ENCODE data around the gene VIT.

The VIT gene

GRCh38 chr2:36756438-36756837 lies 59.9 kb downstream of the VIT start:
- DNase-seq (ENCODE audit: low read depth in 1 of 2, low spot score in 1 of 2), result no peak

GRCh38 chr2:36762764-36763490 lies 66.4 kb downstream of the VIT start:
- DNase-seq (ENCODE audit: low read depth in 1 of 2, low spot score in 1 of 2), result no peak

GRCh38 chr2:36769106-36769505 lies 72.6 kb downstream of the VIT start:
- DNase-seq (ENCODE audit: low read depth in 1 of 2, low spot score in 1 of 2), result no peak

DNA sequence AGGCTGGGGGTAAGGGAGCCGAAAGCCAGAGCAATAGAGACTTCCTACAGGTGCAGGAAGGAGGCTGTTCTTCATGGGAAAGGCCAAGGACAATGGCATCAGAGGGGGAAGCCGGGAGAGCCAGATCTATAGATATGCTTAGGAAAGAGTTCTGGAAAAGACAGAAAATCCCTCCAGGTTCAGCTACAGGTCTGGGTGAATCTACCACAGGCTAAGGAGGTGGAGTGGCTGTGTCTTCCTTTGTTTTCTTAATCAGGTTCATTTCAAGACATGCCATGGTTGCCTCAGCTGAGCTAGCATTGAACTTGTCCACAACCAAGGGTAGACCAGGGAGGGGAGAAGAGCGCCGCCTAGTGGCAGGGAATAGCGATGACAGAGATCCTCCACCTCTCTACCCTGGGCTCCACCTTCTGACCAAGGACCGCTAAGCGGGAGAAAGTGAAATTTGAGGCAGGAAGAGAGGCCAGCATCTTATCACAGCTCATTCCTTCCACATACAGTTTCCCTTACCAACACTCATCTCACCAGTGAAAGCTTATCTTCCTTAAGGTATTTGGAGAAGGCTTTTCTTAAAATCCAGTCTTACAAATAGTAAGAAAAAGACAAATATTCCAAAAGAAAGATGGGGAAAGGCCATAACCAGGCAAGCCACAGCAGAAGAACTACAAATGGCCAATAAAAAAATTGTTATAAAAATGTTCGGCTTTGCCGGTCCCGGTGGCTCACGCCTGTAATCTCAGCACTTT lies 74.2 kb downstream of the VIT start:
- DNase-seq (ENCODE audit: low read depth in 1 of 2, low spot score in 1 of 2), result peak in 1 of 2 donors; percentile 11

- no peak for DNase-seq (ENCODE audit: low read depth in 1 of 2, low spot score in 1 of 2)
These were observed 75.2 kb downstream of the VIT start for GRCh38 chr2:36771671-36772070.

DNA sequence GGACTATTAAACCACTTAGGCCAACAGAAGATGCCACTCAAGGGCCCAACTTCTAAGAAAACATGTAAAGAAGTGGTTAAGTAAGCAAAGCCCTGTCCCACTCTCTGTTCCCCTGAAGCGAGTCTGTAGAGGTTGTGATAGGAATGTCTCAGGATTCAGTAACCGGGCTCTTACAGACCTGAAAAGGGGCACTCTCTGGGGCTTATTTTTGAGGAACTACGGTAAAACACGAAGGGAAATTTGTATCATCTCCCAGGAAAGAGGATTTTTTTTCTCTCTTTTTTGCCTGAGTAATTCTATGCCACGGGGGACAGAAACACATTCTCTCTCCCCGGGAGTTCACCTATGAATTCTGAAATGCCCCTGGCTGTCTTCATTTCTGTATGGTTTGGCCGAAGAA lies 77.4 kb downstream of the VIT start:
- DNase-seq (ENCODE audit: low read depth in 1 of 2, low spot score in 1 of 2), result no peak

DNA sequence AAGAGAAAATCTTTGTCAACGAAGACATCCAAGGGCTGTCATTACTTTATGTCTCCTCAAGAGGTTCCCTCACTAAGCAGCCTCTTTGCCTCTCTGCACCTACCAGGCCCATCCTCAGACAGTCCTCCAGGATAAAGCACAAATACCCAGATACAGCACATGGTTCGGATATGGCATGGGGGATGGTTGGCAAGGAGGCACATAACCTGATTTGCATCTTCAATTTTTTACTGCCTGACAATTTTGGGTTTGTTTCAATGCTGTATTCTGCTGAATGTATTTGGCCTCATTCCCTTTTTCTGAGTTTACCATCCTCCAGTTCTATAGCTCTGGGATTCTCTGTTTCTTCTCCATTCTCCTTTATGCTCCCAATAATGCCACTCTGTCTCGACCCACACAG lies 78.8 kb downstream of the VIT start:
- DNase-seq (ENCODE audit: low read depth in 1 of 2, low spot score in 1 of 2), result no peak

GRCh38 chr2:36775806-36776205 lies 79.3 kb downstream of the VIT start:
- no peak for DNase-seq (ENCODE audit: low read depth in 1 of 2, low spot score in 1 of 2)

- no peak for DNase-seq (ENCODE audit: low read depth in 1 of 2, low spot score in 1 of 2)
These were observed 80.8 kb downstream of the VIT start for GRCh38 chr2:36777272-36777671.

DNA sequence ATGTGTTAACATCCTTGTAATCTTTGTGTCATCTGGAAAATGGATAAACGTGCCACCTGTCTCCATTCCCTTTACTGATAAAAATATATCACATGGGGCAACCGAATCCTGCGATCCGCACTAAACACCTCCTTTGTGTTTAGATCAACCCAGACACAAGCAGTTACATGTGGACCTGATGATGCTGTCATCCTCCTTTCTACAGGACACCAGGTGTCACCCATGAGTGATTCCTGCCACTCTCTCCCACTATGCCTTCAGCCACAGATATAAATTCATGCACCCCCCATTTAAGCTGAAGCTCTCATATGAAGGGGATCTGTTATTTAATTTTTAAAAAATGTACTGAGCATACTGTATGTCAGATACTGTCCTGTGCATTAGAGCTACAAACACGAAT lies 81.3 kb downstream of the VIT start:
- no peak for DNase-seq (ENCODE audit: low read depth in 1 of 2, low spot score in 1 of 2)

GRCh38 chr2:36779462-36779861 lies 83.0 kb downstream of the VIT start:
- no peak for DNase-seq (ENCODE audit: low read depth in 1 of 2, low spot score in 1 of 2)

GRCh38 chr2:36780231-36780839 lies 83.8 kb downstream of the VIT start:
- no peak for DNase-seq (ENCODE audit: low read depth in 1 of 2, low spot score in 1 of 2)

GRCh38 chr2:36781907-36782720 lies 85.6 kb downstream of the VIT start:
- no peak for DNase-seq (ENCODE audit: low read depth in 1 of 2, low spot score in 1 of 2)

DNA sequence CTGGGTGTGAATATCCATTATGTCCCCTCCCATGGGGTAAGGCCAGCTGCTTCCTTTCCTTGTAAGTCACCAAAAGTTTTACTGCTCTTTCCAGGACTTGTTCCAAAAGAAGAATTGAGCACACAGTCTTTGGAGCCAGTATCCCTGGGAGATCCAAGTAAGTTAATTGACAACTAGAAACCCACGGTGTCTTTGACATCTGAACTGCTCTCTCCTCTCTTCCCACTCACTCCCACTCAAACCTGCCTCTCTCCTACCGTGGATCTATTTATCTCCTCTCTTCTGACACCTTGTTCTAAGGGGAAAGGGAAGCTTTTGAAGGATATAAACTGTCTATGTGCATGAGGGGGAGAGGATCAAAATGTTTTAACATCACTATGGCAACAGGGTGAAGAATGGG lies 86.7 kb downstream of the VIT start:
- DNase-seq (ENCODE audit: low read depth in 1 of 2, low spot score in 1 of 2), result no peak

- DNase-seq (ENCODE audit: low read depth in 1 of 2, low spot score in 1 of 2), result peak; percentile 23 to 47
These were observed 88.8 kb downstream of the VIT start for GRCh38 chr2:36785179-36785795.

GRCh38 chr2:36789181-36789804 lies 92.8 kb downstream of the VIT start:
- no peak for DNase-seq (ENCODE audit: low read depth in 1 of 2, low spot score in 1 of 2)

GRCh38 chr2:36792951-36793350 lies 96.4 kb downstream of the VIT start:
- DNase-seq (ENCODE audit: low read depth in 1 of 2, low spot score in 1 of 2), result no peak

- DNase-seq (ENCODE audit: low read depth in 1 of 2, low spot score in 1 of 2), result no peak
These were observed 101.0 kb downstream of the VIT start for GRCh38 chr2:36797324-36798070.

- no peak for DNase-seq (ENCODE audit: low read depth in 1 of 2, low spot score in 1 of 2)
These were observed 102.2 kb downstream of the VIT start for GRCh38 chr2:36798724-36799123.

DNA sequence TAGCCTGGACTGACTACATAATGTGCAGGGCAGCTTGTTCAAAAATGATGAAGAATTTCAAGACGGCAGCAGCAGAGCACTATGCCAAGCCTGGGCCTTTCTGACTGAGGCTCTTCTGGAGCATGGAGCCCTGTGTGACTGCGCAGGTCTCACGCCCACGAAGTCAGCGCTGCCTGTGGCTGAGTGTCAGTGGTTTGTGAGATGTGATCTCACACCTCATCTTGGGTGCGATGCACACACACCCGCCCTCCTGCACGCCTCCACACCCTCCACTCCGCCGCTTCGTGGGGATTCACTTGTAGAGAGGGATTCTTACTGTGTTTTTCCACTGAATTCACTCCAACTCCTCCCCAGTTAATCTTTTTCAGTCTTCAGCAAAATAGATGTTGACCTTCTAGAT lies 103.9 kb downstream of the VIT start:
- peak in 1 of 2 donors; percentile 22 for DNase-seq (ENCODE audit: low read depth in 1 of 2, low spot score in 1 of 2)
